ENCODE results near the gene HTR5A.

The HTR5A gene

GRCh38 chr7:155093596-155093995, 23.5 kb downstream of the HTR5A start:
- DNase-seq = no peak

DNA sequence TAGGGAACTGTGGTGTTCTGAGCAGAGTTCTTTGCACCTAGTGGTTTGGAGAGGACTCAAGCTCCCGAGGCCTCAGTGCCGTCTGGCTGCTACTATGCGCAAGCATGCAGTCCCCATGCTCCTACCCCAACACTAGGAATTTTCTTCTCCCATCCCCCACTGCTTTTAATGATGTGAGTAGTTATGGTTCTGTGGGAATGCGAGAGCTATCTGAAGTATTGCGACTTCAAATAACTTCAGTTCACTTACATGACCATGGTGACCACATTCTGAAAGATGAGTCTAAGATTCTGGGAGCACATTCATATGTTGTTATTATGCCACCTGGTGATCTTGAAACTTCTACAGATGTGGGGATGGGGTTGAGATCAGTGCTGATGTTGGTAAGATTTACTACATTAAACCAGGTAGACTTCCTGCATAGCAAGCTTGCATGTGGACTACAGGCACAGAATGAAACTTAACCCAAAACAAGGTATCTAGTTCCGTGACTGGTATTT, 24.6 kb downstream of the HTR5A start:
- DNase-seq = no peak

GRCh38 chr7:155097338-155097737, 27.2 kb downstream of the HTR5A start:
- no peak for DNase-seq

GRCh38 chr7:155103839-155104238, 33.7 kb downstream of the HTR5A start:
- no peak for DNase-seq

GRCh38 chr7:155104913-155105312, 34.8 kb downstream of the HTR5A start:
- no peak for DNase-seq

GRCh38 chr7:155106356-155106755, 36.2 kb downstream of the HTR5A start:
- no peak for DNase-seq

DNA sequence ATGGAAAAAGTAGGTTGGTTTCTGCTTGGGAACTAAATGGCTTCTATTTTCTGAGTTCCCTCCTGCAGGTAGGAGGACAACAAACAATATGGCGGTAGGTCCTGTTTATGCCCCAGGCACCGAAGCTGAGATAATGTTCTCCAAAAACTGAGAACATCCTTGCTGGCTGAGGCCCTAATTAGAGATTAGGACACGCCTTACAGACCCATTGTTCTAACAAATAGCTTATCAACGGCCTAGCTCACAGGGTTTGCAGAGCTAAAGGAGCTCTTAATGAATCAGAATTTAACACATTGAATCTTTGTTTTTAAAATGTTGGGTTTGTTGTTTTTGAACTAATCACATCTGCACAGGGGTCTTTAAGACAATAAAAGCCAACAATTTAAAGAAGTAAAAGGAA, 37.0 kb downstream of the HTR5A start:
- DNase-seq = no peak

GRCh38 chr7:155108144-155108901, 38.2 kb downstream of the HTR5A start:
- DNase-seq = no peak

DNA sequence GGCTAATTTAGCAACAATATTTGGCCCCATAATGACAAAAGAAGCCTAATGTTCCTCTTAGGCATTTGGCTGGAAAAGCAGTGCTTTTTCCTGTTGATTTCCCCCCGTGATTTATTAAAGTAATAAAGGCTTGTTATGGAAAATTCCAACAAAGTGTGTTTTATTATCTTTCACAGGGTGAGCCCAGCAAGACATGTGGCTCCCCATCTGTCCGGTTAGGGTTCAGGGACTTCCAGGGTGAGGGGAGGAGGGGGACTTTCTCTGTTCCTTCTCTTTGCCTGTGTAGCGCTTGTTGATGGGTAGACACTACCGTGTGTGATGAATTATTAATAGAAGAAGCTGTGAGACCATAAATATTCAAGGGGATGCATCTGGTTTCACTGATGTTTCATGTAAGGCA, 39.0 kb downstream of the HTR5A start:
- no peak for DNase-seq

GRCh38 chr7:155115288-155115687, 45.2 kb downstream of the HTR5A start:
- no peak for DNase-seq

- no peak for DNase-seq
These were observed 49.8 kb downstream of the HTR5A start for GRCh38 chr7:155119801-155120382.

DNA sequence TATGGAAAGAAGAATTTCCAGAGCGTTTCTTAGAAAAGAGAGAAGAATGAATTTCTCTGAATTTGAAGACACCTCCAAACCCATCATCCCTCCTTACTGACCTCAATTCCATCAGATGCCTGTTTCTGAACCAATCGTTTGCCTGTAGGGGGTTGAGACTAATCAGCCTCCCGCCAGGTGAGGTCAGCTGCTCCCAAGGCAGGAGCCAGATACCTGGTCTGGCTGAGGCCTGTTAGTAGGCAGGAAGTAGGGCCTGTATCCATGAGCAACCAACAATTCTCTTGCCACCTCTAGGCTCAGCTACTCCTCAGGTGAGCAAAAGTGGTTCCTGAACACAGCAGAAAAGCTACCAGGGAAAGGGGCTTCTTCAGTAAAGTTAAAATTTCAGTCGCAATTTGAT, 50.3 kb downstream of the HTR5A start:
- DNase-seq = no peak

DNA sequence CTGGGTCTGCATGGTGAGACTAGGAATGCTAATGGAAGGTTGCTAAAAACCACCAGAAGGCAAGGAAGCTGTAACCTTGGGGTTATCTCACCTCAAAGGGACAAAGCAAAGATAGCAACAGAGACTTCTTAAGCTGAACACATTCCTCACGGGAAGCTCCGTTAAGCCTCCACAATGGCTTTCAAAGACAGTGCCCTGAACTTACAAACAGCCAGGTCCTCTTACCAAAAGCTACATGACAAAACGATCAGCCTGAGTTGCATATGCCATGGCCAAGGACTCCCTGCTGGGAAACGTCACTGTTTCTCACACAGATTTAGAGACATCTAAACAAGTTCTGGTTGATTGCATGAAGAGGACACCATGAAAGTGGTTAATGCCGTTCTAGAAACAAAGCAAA, 52.7 kb downstream of the HTR5A start:
- DNase-seq = no peak

DNA sequence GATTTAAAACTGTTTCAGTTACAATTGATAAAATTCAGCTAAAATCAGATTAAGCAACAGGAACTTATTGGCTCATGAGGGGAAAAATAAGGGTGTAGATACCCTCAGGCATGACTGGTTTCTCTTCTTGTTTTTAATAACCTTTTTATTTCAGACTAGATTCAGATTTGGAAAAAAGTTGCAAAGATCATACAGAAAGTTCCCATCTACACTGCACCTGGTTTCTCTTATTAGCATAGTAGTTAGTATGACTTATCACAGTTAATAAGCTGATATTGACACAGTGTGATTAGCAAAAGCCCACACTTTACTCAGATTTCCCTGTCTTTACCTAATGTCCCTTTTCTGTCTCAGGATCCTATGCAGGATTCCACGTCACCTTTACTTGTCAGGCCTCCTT, 53.3 kb downstream of the HTR5A start:
- DNase-seq = no peak

GRCh38 chr7:155124706-155125105, 54.6 kb downstream of the HTR5A start:
- no peak for DNase-seq

GRCh38 chr7:155129186-155129585, 59.1 kb downstream of the HTR5A start:
- DNase-seq = no peak

DNA sequence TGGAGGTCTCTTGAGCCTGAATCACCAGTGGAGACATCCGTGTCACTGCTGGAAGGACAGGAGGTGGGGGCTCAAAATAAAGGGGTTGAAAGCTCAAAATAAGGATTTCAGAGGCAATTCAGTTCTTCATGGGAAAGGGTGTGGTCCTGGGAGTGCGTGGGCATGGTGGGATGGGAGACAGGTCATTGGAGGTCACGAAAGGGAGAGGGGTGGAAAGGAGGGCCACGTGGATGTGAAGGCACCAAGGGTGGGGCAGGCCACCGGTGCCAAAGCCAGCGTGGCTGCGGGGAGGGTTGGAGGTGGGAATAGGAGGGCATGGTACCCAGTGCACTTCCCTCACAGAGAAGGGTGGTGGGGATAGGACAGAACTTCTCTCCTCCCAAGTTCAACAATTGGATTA, 59.7 kb downstream of the HTR5A start:
- no peak for DNase-seq

GRCh38 chr7:155130493-155130892, 60.4 kb downstream of the HTR5A start:
- no peak for DNase-seq

GRCh38 chr7:155131090-155131489, 61.0 kb downstream of the HTR5A start:
- no peak for DNase-seq

GRCh38 chr7:155132431-155132830, 62.3 kb downstream of the HTR5A start:
- DNase-seq = no peak

DNA sequence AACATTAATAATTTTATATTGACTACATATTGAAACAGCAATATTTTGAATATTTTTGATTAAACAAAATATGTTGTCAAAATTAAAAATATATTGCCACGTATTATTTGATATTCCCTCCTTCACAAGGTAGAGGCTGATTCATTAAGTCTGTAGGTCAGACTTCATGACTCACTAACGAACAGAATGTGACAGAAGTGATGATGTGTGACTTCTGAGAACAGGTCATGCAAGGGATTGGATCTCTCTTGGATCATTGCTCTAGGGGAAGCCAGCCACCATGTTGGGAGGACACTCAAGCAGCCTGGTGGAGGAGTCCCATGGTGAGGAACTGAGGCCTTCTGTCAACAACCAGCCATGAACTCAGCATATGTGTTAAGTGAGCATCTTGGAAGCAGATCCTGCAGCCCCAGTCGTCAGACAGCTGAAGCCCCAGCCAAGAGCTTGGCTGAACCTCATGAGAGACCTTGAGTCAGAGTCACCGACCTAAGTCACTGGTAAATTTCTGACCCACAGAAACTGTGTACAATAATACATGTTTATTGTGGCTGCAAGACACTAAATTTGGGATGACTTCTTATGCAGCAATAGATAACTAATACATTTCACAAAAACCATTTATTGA, 66.6 kb downstream of the HTR5A start:
- DNase-seq = no peak
